Fibroblast of pulmonary artery (primary cell): ENCODE results near the gene KIF16B.
"Not testable (repeated sequence)": the region's sequence is repeated elsewhere in the genome, so short reads cannot be mapped to it uniquely, and the experiment has no call there.

Source experiments
- DNase-seq: peaks from one replicate; pipeline ENCODE4 v3.0.0-alpha.2; 2010; ENCODE audit warnings: low read depth
- H3K4me3 ChIP-seq: replicated peaks from 2 replicates; pipeline ENCODE4 v1.5.1; 2011; ENCODE audit warnings: low read depth, mild to moderate bottlenecking, control low read depth, low read length, moderate library complexity
- TF ChIP-seq, protein P1 (sequence below): IDR thresholded peaks from 2 replicates; pipeline ENCODE4 v1.5.1; 2011; ENCODE audit warnings: mild to moderate bottlenecking, control low read depth, low read length, inconsistent platforms; ENCODE audit errors: missing control alignments

Gene KIF16B

DNA sequence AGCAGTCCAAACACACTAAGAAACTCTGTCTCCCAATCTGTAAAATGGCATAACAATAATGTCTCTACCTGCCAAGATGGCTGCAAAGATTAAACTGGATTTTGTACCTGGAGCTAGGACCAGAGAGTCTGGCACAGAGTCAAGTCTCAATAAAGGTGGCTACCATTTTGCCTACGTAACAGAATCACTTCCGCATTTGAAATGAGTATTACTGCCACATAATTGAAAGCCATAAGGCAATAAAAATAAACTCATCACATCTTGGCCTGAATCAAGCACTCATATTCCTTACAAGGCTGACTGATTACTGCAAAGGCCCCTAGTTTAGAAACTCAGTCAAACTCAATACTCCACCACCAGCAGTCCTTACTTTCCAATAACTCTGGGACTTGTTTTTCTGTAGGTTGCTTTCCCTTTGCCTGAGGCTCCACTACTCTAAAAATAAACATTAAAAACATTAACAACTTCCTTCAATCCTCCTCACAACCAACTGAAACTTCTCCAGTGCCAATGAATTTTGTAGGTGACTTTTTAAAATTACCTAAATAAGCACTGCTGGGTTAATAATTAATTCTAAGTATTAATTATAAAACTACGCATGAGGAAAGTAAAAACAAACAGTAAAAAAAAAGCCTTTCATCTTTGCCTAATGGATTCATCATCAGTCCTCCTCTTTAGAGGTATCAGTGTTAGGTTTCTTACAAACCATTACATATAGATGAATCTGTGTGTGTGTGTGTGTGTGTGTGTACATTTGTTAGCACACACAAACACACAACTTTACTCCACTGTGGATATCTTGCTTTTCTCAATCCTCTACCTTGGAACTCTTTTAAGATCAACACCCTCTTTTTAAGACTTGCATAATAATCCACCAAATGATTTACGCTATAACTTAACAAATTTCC is 3.7 kb downstream of the KIF16B start:
- TF ChIP-seq, protein P1, sequence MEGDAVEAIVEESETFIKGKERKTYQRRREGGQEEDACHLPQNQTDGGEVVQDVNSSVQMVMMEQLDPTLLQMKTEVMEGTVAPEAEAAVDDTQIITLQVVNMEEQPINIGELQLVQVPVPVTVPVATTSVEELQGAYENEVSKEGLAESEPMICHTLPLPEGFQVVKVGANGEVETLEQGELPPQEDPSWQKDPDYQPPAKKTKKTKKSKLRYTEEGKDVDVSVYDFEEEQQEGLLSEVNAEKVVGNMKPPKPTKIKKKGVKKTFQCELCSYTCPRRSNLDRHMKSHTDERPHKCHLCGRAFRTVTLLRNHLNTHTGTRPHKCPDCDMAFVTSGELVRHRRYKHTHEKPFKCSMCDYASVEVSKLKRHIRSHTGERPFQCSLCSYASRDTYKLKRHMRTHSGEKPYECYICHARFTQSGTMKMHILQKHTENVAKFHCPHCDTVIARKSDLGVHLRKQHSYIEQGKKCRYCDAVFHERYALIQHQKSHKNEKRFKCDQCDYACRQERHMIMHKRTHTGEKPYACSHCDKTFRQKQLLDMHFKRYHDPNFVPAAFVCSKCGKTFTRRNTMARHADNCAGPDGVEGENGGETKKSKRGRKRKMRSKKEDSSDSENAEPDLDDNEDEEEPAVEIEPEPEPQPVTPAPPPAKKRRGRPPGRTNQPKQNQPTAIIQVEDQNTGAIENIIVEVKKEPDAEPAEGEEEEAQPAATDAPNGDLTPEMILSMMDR, result no peak
- no peak for DNase-seq
- no peak overlapping the region for H3K4me3 ChIP-seq

DNA sequence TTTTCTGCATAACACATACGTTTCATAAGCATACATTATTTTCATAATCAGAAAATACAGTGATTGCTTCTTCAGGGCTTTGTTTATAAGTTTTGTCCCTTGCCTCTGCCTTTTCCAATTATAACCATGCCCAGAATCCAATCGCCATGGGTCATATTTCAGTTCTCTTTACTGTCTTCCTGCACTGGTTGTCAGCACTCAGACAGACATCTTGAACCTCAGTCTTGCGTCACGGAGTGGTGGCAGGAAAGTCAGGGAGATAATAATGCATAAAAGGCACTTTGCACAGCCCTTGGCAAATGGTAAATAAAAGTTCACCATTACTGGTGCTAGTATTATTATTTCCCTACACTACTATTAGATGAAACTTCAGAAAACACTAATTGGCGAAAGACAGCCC is 7.2 kb downstream of the KIF16B start:
- TF ChIP-seq, protein P1, result no peak
- H3K4me3 ChIP-seq, result no peak overlapping the region
- no peak for DNase-seq

DNA sequence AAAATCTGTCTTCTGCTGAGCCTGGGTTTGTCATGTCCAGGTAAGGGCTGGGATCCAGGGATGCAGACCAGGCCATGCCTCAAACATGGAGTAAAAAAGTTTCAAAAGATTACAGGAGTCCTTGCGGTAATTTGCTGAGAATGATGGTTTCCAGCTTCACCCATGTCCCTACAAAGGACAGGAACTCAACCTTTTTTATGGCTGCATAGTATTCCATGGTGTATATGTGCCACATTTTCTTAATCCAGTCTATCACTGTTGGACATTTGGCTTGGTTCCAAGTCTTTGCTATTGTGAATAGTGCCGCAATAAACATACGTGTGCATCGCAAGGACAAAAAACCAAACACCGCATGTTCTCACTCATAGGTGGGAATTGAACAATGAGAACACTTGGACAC is 9.2 kb downstream of the KIF16B start:
- not testable (repeated sequence) for H3K4me3 ChIP-seq, DNase-seq

DNA sequence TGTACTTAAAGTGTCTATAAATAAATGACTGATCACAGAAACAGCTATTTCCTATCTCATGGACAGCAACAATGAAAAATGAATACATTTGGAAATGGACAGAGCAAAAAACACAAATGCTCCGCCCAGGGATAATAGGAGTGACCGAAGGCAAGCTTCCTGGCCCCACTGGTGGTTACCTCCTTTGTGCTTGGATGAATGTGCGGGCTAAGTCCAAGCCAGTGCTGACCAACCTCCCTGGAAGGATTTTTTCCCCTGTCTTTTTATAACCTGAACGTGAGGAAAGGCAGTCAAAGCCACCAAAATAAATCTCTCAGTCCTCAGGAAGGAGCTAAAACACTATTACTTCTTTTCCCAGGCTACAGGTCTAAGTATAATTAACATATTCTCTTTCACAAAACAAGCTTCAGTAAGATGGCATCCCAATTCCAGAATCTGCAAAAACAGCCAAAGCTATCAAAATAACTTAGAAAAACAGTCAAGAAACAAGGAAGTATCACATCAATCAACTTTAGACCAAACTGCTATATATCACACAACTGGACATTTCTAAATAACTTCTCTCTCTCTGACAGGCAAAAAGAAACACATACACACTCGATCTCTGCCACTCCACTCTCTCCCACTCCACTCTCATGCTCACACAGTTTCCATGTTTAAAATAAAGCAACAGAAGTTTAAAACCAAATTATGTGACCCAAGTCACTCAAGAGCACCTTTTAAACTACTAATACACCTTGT is 10.0 kb downstream of the KIF16B start:
- DNase-seq, result no peak
- H3K4me3 ChIP-seq, result no peak overlapping the region
- TF ChIP-seq, protein P1, result no peak

DNA sequence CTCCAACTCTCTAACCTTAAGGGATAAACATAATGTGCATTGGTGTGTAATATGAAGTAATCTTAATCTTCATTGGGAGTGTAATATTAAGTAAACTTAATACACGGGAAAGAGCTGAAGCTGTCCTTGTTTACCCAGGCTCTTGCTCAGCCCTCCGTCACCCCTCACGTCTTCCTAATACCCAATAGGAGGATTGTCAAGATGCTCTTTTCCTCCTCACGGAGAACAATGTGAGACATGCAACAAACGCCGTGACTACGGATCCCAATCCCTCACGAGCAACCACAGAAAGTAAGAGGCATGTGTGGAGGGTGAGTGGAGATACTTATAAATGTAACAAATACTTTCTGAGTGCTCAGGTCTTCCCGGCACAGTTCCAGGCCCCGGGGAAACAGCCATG is 11.0 kb downstream of the KIF16B start:
- TF ChIP-seq, protein P1, result no peak
- H3K4me3 ChIP-seq, result no peak overlapping the region
- no peak for DNase-seq

DNA sequence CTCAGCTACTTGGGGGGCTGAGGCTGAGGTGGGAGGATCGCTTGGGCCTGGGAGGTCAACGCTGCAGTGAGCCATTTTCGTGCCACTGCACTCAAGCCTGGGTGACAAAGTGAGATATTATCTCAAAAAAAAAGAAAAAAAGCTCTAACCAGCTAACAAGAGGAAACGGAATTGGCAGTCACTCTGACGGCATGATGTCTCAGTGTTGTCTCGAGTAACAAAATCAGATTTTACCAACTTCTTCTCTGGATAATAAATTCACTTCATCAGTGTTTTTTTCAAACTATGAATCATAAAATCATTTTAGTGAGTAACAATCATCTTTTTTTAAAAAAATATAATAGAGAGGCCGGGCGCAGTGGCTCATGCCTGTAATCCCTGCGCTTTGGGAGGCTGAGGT is 12.6 kb downstream of the KIF16B start:
- no peak for DNase-seq
- no peak overlapping the region for H3K4me3 ChIP-seq
- TF ChIP-seq, protein P1, result no peak

DNA sequence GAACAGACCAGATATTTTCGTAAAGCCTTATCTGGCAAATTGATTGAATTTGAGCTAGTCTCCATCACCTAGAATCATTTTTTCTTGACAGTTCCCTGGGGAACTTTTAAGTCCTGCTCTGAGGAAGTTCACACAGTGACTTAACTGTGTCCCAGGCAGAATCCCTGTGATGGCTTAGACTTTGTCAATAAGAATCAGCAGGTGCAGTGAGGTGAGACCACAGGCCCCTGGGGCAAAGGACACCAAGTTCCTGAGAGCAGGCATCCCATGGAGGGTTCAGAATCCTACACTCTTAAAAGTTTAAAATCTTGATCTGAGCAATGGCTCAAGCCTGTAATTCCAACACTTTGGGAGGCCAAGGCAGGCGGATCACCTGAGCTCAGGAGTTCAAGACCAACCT is 13.0 kb downstream of the KIF16B start:
- TF ChIP-seq, protein P1, result no peak
- no peak overlapping the region for H3K4me3 ChIP-seq
- DNase-seq, result no peak
